NCI-H510A (cell line): ENCODE data around the gene KANSL1.
"Not testable (repeated sequence)": the region's sequence is repeated elsewhere in the genome, so short reads cannot be mapped to it uniquely, and the experiment has no call there.

Experiments
- DNase-seq: peaks from one replicate; lab custom pipeline; 2025; lab: John Stamatoyannopoulos, UW

The KANSL1 gene, protein sequence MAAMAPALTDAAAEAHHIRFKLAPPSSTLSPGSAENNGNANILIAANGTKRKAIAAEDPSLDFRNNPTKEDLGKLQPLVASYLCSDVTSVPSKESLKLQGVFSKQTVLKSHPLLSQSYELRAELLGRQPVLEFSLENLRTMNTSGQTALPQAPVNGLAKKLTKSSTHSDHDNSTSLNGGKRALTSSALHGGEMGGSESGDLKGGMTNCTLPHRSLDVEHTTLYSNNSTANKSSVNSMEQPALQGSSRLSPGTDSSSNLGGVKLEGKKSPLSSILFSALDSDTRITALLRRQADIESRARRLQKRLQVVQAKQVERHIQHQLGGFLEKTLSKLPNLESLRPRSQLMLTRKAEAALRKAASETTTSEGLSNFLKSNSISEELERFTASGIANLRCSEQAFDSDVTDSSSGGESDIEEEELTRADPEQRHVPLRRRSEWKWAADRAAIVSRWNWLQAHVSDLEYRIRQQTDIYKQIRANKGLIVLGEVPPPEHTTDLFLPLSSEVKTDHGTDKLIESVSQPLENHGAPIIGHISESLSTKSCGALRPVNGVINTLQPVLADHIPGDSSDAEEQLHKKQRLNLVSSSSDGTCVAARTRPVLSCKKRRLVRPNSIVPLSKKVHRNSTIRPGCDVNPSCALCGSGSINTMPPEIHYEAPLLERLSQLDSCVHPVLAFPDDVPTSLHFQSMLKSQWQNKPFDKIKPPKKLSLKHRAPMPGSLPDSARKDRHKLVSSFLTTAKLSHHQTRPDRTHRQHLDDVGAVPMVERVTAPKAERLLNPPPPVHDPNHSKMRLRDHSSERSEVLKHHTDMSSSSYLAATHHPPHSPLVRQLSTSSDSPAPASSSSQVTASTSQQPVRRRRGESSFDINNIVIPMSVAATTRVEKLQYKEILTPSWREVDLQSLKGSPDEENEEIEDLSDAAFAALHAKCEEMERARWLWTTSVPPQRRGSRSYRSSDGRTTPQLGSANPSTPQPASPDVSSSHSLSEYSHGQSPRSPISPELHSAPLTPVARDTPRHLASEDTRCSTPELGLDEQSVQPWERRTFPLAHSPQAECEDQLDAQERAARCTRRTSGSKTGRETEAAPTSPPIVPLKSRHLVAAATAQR (N-terminal part only)

DNA sequence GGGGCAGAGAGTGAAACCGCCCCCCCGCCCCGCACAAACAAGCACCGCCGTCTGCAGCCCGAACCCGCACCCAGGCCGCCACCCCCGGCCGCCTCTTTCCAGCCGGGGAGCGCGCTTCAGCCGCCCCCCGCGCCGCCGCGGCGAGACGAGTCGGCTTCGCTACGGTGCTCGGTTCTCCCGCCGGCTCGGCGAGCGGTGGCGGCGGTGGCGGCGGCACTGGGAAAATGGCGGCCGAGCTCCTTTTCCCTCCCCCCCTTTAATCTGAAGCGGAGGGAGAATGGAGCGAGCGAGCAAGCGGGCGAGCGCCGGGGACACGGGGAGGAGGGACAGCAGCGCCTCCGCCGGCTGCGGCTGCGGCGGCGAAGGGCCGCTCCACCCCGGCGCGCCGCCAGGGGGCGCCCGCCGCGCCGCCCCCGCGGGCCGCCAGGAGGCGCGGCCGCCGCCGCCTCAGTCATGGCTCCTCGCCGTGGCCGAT, at the start of gene KANSL1:
TSS of gene KANSL1 (minus strand) at position 279 of the 475 bp plus-strand sequence. CDS start 21,286 bp downstream, outside the sequence.
- peak; percentile 95 for DNase-seq

DNA sequence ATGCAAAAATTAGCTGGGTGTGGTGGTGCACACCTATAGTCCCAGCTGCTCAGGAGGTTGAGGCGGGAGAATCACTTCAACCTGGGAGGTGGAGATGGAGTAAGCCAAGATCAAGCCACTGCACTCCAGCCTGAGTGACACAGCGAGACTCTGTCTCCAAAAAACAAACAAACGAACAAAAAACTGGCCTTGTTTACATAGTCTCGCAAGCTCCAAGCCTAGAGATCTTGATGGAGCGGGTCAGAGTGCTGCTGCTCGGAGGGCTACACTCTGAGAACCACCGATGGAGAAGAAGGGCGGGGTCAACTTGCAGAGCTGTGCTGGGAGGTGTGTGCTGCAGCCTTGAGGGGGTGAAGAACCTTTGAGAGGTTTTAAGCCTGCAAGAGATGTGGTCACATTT, 38.1 kb upstream of the KANSL1 start:
- DNase-seq = not testable (repeated sequence)

DNA sequence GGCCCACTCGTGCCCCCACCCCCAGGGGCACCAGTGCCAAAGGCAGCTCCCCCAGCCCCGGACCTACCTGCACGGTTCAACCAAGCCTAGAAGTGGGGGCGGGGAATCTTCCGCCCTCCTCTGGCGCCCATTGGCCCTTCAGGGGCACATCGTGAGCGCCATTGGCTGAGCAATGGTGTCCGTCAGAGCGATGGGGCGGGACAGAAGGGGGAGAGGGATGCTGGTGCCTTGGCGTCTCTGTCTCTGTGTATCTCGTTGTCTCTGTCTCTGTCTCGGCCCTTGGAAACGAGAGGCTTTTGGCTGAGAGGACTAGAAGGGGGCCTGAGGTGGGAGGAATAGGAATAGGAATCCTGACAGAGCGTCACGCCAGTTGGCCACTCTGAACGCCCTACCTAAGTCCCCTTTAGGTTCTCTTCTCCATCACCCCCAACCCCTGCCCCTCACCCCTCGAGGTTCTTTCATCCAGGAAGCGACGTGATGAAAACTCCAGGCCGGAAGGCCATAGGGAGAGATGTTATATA, 32.1 kb upstream of the KANSL1 start:
- peak; percentile 88 for DNase-seq

DNA sequence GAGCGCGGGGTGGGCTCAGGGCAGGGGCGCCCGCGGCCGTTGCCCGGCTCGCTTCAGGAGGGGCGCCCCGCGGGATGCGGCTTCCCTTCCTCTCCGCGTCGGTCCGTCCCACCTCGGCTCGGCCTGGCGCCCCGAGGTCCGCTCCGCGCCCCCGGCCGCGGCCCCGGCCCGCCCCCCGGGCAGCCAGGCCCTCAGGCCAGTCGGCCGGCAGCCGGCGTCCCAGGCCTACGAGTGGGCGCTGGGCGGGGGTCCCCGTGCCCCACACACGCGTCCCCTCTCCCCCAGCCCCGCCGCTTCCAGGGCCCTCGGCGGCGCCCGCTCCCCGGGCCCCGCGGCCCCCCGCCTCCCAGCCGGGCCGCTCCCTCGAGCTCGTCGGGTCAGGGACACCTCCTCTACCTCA, 31.6 kb upstream of the KANSL1 start:
- not testable (repeated sequence) for DNase-seq

DNA sequence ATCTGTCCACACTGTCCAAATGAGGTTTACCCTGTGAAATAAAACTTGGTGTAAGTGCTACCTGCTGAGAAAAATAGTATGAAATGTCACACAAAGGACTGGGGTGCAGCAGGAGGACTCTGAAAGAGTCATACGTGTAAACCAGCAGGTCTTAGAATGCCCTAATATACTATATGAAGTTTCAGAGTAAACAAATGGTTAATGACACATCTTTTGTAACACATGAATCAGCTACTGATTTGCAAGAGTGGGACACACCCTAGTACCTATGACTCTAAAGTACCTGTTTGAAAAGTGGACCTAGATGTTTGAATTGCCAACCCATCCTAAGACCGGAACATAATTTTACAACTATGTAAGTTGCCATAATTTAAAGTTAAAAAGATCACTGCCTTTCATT, 29.8 kb upstream of the KANSL1 start:
- not testable (repeated sequence) for DNase-seq

DNA sequence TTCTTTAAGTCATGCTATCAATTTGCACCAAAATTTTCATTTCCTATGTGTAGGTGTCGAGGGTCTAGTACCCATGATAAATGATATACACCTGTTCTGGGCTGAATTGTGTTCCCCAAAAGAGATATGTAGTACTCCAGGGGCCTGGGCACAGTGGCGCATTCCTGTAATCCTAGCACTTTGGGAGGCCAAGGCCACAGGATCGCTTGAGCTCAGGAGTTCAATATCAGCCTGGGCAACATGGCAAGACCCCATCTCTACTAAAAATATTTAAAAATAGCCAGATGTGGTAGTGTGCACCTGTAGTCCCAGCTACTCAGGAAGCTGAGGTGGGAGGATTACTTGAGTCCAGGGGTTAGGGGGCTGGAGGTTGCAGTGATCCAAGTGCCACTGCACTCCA, 23.5 kb upstream of the KANSL1 start:
- DNase-seq = no peak

DNA sequence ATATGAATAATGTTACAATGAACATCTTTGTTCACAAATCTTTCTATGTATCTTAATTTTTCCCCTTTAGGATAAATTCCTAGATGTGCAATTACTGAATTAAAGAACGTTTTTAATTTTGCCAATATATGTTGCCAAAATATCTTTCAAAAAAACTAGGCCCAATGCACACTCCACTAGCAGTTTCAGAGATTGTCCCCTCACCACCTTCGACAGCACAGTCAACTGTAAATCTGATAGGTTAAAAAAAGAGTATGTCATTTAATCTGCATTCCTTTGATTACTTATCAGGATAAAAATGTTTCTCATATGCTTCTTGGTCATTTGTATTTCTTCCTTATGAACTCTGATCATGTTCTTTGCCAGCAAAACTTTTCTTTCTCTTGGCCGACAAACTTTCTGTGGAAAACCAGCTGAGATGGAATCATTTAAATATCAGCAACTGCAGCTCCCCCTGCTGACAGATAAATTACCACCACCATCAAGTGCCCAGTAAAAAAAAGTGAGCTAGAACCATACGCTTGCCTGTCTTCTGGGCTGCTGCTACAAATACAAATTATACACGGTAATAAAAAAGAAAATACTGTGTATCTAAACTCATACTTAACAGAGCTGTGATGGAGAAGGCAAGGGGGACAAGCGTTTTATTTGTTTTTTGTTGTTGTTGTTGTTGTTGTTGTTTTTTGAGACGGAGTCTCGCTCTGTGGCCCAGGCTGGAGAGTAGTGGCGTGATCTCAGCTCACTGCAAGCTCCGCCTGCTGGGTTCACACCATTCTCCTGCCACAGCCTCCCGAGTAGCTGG, 19.6 kb upstream of the KANSL1 start:
- DNase-seq = peak; percentile 35

DNA sequence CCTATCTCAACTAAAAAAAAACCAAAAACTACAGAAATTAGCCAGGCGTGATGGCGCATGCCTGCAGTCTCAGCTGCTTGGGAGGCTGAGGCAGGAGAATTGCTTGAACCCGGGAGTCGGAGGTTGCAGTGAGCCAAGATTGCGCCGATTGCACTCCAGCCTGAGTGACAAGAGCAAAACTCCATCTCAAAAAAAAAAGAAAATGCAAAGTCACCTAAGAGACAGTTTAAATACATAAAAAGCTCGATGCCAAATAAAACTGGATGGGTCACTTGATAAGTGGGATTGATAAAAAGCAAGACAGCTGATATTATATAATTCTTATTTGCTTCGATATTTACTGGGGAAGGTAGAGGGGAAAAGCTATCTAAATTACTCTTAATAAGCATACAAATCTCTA, 15.8 kb upstream of the KANSL1 start:
- DNase-seq = no peak

DNA sequence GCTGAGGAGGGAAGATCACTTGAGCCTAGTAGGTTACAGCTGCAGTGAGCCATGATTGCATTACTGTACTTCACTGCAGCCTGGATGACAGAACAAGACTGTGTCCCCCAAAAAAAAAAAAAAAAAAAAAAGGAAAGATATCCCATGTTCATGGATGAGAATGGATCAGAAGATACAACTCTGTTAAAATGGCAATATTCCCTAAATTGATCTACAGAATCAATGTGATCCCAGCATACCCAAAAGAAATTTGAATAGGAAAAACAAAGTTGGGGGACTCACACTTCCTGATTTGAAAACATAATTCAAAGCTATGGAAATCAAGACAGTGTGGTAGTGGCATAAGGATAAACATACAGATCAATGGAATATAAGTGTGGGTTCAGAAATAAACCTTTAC, 12.7 kb upstream of the KANSL1 start:
- no peak for DNase-seq

DNA sequence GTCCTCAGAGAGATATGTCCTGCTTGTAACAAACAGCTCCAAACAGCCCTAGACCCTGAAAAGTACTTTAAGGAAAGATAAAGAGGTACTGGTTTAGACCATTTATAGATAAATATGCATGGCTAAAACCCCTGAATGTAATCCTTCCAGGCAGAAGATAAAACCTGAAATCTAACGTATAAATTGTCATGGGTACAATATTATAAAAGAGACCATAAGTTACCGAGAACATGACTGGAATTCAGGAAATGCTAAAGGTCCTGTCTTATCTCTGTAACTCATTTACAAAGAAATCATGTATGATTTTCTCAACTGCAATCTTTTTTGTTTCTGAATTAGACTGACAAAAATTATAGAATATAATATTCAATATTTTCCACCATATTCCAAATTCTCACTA, 9.2 kb upstream of the KANSL1 start:
- DNase-seq = no peak

DNA sequence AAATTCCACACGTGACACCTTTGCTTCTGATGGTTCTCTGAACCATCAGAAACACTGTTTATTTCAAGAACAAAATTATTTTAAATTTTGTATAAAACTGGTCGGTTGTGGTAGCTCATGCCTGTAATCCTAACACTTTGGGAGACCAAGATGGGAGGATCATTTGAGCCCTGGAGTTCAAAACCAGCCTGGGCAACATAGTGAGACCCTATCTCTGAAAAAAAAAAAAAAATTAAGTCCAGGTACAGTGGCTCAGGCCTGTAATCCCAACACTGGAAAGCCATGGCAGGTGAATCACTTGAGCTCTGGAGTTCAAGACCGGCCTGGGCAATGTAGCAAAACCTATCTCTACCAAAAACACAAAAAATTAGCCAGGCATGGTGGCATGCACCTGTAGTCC, 8.3 kb upstream of the KANSL1 start:
- no peak for DNase-seq

DNA sequence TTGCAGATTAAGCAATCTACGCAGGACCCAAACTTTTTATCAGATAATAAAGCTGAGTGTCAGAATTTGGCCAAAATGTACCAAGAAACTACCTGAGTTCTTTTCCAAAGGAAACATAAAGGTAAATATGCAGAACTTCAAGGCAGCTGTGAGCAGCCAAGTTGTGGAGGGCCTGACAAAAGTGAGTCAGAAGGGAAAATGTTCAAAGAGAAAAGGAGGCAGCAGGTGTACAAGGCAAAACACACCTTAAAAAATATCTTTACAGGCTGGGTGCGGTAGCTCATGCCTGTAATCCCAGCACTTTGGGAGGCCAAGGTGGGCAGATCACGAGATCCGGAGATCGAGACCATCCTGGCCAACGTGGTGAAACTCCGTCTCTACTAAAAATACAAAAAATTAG, 7.0 kb upstream of the KANSL1 start:
- DNase-seq = no peak

DNA sequence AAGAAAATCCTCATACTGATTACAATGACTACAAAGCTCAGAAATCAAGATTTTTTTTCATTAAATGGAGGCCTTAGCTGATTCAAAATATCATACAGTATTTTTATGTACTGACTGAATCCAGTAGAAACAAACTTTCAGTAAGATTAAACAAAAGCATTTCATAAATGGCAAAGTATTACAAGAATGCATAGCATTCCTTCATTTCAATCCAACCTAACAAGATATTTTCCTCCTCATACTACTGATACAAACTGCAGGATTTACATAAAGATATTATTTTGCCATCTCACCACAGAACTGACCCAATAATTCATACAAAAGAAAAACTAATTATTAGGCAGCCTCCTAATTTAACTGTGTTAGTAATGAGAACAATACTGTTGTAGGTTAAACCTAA, 6.2 kb upstream of the KANSL1 start:
- no peak for DNase-seq

DNA sequence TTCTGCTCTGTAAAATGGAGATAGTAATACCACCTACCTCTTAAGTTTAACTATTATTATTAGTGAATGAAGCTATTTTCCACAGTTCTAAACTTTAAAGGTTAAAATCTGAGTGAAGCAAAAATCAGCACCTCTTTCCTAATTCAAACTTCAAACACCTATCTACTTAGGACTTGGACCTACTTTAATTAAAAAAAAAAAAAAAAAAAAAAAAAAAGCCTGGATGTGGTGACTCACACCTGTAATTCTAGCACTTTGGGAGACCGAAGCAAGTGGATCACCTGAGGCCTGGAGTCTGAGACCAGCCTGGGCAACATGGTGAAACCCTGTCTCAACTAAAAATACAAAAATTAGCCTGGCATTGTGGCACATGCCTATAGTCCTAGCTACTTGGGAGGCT, 5.0 kb upstream of the KANSL1 start:
- no peak for DNase-seq

DNA sequence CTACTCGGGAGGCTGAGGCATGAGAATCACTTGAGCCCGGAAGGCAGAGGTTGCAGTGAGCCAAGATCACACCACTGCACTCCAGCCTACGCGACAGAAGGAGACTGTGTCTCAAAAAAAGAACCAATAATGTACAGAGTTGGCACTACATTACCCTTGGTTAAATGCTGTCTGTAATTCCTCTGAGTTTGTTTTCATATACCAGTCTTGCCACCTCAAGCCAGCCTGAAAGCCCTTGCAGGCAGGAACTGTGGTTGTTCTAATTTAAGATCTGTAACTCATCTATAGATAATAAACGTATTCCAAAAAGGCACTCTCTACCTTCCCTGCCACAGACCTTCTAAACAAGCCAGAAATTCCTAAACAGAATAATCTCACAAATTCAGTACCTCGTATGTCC, 4.3 kb upstream of the KANSL1 start:
- no peak for DNase-seq

DNA sequence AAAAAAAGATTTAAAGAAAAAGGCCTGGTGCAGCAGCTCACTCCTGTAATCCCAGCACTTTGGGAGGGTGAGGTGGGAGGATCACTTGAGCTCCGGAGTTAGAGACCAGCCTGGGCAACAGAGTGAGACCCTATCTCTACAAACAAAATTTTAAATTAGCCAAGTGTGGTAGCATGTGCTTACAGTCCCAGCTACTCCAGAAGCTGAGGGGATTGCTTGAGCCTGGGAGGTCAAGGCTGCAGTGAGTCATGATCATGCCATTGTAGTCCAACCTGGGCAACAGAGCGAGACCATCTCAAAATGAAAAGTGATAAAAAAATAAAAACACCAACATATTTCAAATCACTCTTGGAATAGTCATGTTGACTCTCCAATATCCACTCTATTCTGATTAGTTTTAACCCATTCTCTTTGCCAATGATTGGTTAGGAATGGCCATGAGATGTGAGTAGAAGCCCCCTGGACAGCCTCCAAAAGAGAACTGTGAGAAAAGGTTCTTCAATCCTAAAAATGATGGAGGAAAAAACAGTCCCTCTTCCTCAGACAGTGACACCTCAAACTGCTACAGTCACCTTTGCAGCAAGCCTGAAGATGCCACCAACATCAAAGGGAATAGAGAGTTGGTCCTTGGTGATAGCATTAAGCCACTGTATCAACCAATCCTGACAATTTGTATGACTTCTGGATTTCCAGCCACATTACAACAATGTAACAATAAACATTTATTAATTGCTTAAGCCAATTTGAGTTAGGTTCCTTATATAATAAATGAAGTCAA, 2.9 kb upstream of the KANSL1 start:
- DNase-seq = no peak

DNA sequence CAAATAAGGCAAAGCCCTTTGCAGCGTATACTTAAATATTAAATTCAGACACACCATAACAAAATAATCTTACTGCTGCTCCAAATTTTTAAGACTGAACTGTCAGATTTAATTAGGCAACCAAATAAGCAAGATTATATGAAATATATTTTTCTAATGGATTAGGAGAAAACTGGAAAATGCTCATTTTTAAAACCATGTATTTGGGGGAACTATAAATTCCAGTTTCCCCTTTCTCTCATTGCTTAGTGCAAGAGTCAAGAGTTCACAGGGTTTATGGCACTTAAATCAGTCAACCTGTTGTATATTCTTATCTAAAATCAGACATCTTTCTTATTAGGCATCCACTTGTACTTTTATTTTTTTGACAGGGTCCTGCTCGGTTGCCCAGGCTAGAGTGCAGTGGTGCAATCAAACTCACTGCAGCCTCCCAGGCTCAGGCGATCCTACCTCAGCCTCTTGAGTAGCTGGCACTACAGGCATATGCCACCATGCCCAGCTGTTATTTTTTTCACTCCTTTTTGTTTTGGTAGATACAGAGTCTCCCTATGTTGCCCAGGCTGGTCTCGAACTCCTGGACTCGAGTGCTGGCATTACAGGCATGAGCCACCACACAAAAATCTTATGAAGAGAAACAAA, 2.1 kb upstream of the KANSL1 start:
- no peak for DNase-seq

DNA sequence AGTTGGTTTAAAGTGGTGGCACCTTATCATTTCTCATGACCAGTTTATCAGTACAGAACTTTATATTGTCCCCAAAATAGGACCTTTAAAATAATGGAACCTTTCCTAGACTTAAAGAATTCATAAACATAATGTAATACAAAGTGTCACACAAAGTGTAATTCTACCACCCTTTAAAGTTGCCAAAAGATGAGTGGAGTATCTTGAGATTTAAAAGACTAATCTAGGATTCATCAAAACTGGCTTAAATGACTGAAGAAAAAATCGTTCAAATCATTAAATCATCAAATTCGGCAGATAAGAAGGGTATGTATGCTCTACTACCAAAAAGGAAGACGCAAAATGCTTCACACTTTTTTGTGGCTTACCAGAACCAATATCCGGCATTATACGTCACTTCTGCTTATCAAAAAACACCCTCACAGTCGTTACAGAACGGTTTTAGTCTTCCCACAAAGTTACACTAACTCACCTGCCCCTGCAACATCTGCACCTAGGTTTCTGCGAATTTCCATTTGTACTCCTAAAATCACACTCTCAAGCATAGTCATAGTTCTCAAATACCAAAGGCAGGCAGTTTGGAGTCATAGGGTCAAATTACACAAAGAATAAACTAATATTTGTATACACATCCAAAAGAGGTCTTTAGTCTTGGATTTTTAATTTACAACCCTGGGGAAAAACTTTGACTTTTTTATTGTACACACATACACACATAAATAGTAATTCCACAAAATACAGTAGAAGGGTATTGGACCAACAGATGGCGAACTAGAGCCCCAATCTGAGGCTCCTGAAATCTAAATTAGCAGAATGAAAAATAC, 1.4 kb upstream of the KANSL1 start:
- DNase-seq = no peak
